Kidney (tissue), 14 donors: ENCODE measurements around the gene RNF152. TPM values are rescaled to one million over a fixed set of nuclear protein-coding genes. Genes with fewer than 3 reads are reported as not detected.

Experiments
- DNase-seq, 5 donors: peaks; one replicate each; pipeline ENCODE4 v3.0.0-alpha.2; 2013 to 2020
- FAIRE-seq: peaks from 2 replicates; lab custom pipeline; 2012; peaks lifted over from hg19 to GRCh38; lab: Jason Lieb, UNC
- H3K27ac ChIP-seq, 2 donors: one replicate each; pipeline ENCODE4 v1.7.0; 2013; ENCODE audit warnings: low read depth in 2 of 2, low read length in 2 of 2, inconsistent platforms in 1 of 2
- H3K27me3 ChIP-seq: one replicate; pipeline ENCODE4 v1.7.1; 2013; ENCODE audit warnings: low read length, inconsistent platforms; ENCODE audit not compliant: control insufficient read depth, insufficient read depth
- H3K36me3 ChIP-seq, 3 donors: one replicate each; pipeline versions ENCODE4 v1.7.0 to v1.7.1; 2013; ENCODE audit warnings: low read length in 3 of 3, control low read depth in 1 of 3, inconsistent platforms in 1 of 3; ENCODE audit not compliant: insufficient read depth in 3 of 3, control insufficient read depth in 2 of 3
- H3K4me1 ChIP-seq, 3 donors: one replicate each; pipeline versions ENCODE4 v1.7.0 to v1.7.1; 2013; ENCODE audit warnings: low read length in 3 of 3, inconsistent platforms in 1 of 3, low read depth in 1 of 3; ENCODE audit not compliant: control insufficient read depth in 2 of 3, insufficient read depth in 2 of 3
- H3K4me3 ChIP-seq, 3 donors: one replicate each; pipeline versions ENCODE4 v1.7.0 to v1.8.1; 2013; ENCODE audit warnings: low read length in 3 of 3, control low read depth in 1 of 3, inconsistent platforms in 1 of 3
- H3K9ac ChIP-seq, 3 donors: one replicate each; pipeline versions ENCODE4 v1.7.0 to v1.7.1; 2013; ENCODE audit warnings: low read length in 3 of 3, control low read depth in 1 of 3, inconsistent platforms in 1 of 3
- H3K9me3 ChIP-seq, 3 donors: one replicate each; pipeline versions ENCODE4 v1.7.0 to v1.7.1; 2013; ENCODE audit warnings: low read length in 3 of 3, control low read depth in 1 of 3, inconsistent platforms in 1 of 3; ENCODE audit not compliant: control insufficient read depth in 2 of 3, insufficient read depth in 1 of 3
- intact Hi-C: fragments of 100-400 bp; cut with DNase I; formaldehyde crosslinking; loops from one replicate; pipeline ENCODE4 v1.11.1; 2022
- polyA plus RNA-seq: library from polyadenylated mRNA; stranded (reverse); fragments of 350-450 nt; fragmentation: Illumina TruSeq; extraction: RNeasy Lipid Tissue Mini Kit (QIAGEN cat#74804); gene quantifications from one replicate; pipeline ENCODE4 v1.2.3, GENCODE V29; 2014; ENCODE audit warnings: low read depth, low replicate concordance; ENCODE audit not compliant: insufficient read depth
- total RNA-seq: library from RNA; stranded (reverse); fragmentation: NEBNext Ultra II Directional; extraction: Animal tissue kit (Norgen Biotek cat#: 25700); gene quantifications from one replicate; pipeline ENCODE4 v1.2.1, GENCODE V29; 2021
- TF ChIP-seq, protein P1 (sequence below): IDR thresholded peaks from 3 replicates; pipeline ENCODE4 v1.5.1; 2012; ENCODE audit warnings: mild to moderate bottlenecking, moderate library complexity, borderline replicate concordance; ENCODE audit not compliant: insufficient read depth; ENCODE audit errors: extremely low read depth
- donor health status: control.
- donor health status: control.
- donor health status: control.
- donor health status: control.
- donor health status: control.
- donor health status: DM: yes; HTN: yes; CAD: no.
- donor health status: Normal renal cell carcinoma (clear cell type).

The RNF152 gene
- total and polyA plus RNA-seq, 2 donors from 2014 or later = 37.6 to 45.0 TPM

- no peak overlapping the region for H3K9ac ChIP-seq
- DNase-seq = no peak
- H3K27ac ChIP-seq = no peak overlapping the region
- H3K9me3 ChIP-seq = no peaks in the 10 kb centered on the region
- TF ChIP-seq, protein P1, sequence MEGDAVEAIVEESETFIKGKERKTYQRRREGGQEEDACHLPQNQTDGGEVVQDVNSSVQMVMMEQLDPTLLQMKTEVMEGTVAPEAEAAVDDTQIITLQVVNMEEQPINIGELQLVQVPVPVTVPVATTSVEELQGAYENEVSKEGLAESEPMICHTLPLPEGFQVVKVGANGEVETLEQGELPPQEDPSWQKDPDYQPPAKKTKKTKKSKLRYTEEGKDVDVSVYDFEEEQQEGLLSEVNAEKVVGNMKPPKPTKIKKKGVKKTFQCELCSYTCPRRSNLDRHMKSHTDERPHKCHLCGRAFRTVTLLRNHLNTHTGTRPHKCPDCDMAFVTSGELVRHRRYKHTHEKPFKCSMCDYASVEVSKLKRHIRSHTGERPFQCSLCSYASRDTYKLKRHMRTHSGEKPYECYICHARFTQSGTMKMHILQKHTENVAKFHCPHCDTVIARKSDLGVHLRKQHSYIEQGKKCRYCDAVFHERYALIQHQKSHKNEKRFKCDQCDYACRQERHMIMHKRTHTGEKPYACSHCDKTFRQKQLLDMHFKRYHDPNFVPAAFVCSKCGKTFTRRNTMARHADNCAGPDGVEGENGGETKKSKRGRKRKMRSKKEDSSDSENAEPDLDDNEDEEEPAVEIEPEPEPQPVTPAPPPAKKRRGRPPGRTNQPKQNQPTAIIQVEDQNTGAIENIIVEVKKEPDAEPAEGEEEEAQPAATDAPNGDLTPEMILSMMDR = no peak
- no peak for FAIRE-seq
- no peaks in the 10 kb centered on the region for H3K27me3 ChIP-seq
- no peaks in the 10 kb centered on the region for H3K36me3 ChIP-seq
- no peak overlapping the region for H3K4me3 ChIP-seq
- H3K4me1 ChIP-seq = no peaks in the 10 kb centered on the region
- intact Hi-C loops = no loop called here
These were observed 25.0 kb upstream of the RNF152 start for GRCh38 chr18:61917818-61918217.

- H3K9ac ChIP-seq = no peak overlapping the region
- FAIRE-seq (no peak), DNase-seq (no peak)
- intact Hi-C loops = no loop called here
- no peak overlapping the region for H3K27ac ChIP-seq
- H3K4me3 ChIP-seq = no peak overlapping the region
- TF ChIP-seq, protein P1 = no peak
- no peaks in the 10 kb centered on the region for H3K4me1 ChIP-seq
- H3K36me3 ChIP-seq = no peaks in the 10 kb centered on the region
- H3K27me3 ChIP-seq = no peaks in the 10 kb centered on the region
- no peaks in the 10 kb centered on the region for H3K9me3 ChIP-seq
These were observed 19.7 kb upstream of the RNF152 start for GRCh38 chr18:61912476-61912875.

- intact Hi-C loops = no loop called here
- Histone ChIP-seq H3K36me3 (no peaks in the 10 kb centered on the region), H3K4me1 (no peaks in the 10 kb centered on the region), H3K4me3 (no peak overlapping the region), H3K27ac (no peak overlapping the region), H3K9ac (no peak overlapping the region), H3K9me3 (no peaks in the 10 kb centered on the region), H3K27me3 (no peaks in the 10 kb centered on the region)
- TF ChIP-seq, protein P1 = no peak
- FAIRE-seq (no peak), DNase-seq (no peak)
These were observed 17.3 kb upstream of the RNF152 start for GRCh38 chr18:61910101-61910500.

- intact Hi-C loops = no loop called here
- Histone ChIP-seq H3K27me3 (no peaks in the 10 kb centered on the region), H3K4me1 (no peaks in the 10 kb centered on the region), H3K36me3 (no peaks in the 10 kb centered on the region), H3K9ac (no peak overlapping the region), H3K4me3 (no peak overlapping the region), H3K27ac (no peak overlapping the region), H3K9me3 (no peaks in the 10 kb centered on the region)
- FAIRE-seq (no peak), DNase-seq (no peak)
- TF ChIP-seq, protein P1 = no peak
These were observed 15.9 kb upstream of the RNF152 start for GRCh38 chr18:61908661-61909060.
